Measurements from ENCODE around the gene RPL29.

Gene RPL29

DNA sequence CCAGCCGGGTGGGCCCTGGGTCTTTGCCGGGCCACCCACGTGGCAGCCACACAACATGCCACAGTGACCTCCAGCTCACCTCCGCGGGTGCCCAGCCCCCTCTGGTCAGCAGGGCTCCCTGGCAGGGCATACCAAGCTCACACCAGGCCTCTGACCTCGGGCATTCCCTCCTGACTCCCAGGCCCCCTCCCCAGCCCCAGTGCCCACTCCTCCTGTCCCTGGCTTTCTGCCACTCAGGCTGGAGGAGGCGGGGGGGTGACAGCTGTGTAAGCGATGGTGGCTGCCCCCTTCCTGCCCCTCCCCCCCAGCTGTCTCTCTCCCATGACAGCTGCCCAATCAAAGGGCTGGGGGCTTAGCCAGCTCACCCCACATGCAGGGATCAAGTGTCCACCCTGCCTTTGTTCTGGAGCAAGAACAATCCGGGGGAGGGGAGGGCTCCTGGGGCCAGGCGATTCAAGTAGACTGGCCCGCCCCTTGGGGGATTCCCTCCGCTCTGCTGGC lies 31.7 kb downstream of the RPL29 start:
- no peak for DNase-seq (ENCODE audit: low read depth in 1 of 2, low spot score in 1 of 2)
- Histone ChIP-seq H3K27ac (replicated peaks) (no peak overlapping the region), H3K4me3 (replicated peaks; ENCODE audit: insufficient read depth, low read length) (no peak overlapping the region), H3K27me3 (ENCODE audit: insufficient read depth, poor library complexity, severe bottlenecking) (peaks cover 24% of the 10 kb centered on the region)
- TF ChIP-seq POLR2AphosphoS5 (IDR thresholded peaks at IDR 0.05; ENCODE audit: low read depth) (no peak), SPI1 (IDR thresholded peaks at IDR 0.05; ENCODE audit: borderline replicate concordance, low read depth) (no peak), GABPA (IDR thresholded peaks at IDR 0.05; ENCODE audit: low read depth) (no peak)
- TF ChIP-seq, protein P1, sequence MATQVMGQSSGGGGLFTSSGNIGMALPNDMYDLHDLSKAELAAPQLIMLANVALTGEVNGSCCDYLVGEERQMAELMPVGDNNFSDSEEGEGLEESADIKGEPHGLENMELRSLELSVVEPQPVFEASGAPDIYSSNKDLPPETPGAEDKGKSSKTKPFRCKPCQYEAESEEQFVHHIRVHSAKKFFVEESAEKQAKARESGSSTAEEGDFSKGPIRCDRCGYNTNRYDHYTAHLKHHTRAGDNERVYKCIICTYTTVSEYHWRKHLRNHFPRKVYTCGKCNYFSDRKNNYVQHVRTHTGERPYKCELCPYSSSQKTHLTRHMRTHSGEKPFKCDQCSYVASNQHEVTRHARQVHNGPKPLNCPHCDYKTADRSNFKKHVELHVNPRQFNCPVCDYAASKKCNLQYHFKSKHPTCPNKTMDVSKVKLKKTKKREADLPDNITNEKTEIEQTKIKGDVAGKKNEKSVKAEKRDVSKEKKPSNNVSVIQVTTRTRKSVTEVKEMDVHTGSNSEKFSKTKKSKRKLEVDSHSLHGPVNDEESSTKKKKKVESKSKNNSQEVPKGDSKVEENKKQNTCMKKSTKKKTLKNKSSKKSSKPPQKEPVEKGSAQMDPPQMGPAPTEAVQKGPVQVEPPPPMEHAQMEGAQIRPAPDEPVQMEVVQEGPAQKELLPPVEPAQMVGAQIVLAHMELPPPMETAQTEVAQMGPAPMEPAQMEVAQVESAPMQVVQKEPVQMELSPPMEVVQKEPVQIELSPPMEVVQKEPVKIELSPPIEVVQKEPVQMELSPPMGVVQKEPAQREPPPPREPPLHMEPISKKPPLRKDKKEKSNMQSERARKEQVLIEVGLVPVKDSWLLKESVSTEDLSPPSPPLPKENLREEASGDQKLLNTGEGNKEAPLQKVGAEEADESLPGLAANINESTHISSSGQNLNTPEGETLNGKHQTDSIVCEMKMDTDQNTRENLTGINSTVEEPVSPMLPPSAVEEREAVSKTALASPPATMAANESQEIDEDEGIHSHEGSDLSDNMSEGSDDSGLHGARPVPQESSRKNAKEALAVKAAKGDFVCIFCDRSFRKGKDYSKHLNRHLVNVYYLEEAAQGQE (IDR thresholded peaks at IDR 0.05; ENCODE audit: insufficient replicate concordance, low read depth) = no peak
- TF ChIP-seq, protein P2, sequence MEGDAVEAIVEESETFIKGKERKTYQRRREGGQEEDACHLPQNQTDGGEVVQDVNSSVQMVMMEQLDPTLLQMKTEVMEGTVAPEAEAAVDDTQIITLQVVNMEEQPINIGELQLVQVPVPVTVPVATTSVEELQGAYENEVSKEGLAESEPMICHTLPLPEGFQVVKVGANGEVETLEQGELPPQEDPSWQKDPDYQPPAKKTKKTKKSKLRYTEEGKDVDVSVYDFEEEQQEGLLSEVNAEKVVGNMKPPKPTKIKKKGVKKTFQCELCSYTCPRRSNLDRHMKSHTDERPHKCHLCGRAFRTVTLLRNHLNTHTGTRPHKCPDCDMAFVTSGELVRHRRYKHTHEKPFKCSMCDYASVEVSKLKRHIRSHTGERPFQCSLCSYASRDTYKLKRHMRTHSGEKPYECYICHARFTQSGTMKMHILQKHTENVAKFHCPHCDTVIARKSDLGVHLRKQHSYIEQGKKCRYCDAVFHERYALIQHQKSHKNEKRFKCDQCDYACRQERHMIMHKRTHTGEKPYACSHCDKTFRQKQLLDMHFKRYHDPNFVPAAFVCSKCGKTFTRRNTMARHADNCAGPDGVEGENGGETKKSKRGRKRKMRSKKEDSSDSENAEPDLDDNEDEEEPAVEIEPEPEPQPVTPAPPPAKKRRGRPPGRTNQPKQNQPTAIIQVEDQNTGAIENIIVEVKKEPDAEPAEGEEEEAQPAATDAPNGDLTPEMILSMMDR (IDR thresholded peaks at IDR 0.05; ENCODE audit: insufficient read depth, low read length) = no peak

DNA sequence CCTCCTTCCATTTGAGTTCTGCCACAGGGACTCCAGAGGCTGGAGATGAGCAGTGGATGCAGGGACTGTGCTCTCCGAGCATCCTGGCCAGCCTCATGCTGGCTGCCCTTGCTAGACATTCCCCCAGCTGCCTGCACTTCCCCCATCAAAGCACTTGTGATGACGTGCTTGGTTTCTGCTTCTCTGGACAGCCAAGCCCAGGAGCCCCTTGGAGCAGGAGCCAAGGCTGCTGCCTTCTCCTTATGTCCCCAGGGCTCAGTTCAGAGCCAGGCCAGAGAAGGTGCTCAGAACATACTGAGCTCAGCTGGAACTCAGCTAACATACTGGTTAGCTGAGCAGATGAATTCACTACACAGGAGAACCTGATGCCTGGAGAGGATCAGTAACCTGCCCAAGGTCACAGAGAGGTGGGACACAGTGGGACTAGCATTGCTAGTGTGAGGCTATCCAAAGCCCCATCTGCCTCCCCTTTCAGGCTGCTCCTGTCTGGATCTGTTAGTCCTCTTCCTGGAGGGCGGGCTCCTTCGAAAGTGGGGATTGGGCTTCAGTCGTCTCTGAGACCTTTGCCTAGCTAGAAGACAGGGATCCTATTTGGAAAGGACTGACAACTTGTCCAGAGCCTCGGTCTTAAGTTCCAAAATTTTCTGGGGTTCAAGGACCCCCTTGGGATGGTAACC lies 32.7 kb downstream of the RPL29 start:
- no peak overlapping the region for H3K27ac ChIP-seq (replicated peaks)
- H3K27me3 ChIP-seq (ENCODE audit: insufficient read depth, poor library complexity, severe bottlenecking) = peaks cover 23% of the 10 kb centered on the region
- no peak overlapping the region for H3K4me3 ChIP-seq (replicated peaks; ENCODE audit: insufficient read depth, low read length)
- TF ChIP-seq SPI1 (IDR thresholded peaks at IDR 0.05; ENCODE audit: borderline replicate concordance, low read depth) = no peak
- TF ChIP-seq POLR2AphosphoS5 (IDR thresholded peaks at IDR 0.05; ENCODE audit: low read depth) = no peak
- TF ChIP-seq, protein P2 (IDR thresholded peaks at IDR 0.05; ENCODE audit: insufficient read depth, low read length) = no peak
- TF ChIP-seq, protein P1 (IDR thresholded peaks at IDR 0.05; ENCODE audit: insufficient replicate concordance, low read depth) = no peak
- no peak for TF ChIP-seq GABPA (IDR thresholded peaks at IDR 0.05; ENCODE audit: low read depth)
- DNase-seq (ENCODE audit: low read depth in 1 of 2, low spot score in 1 of 2) = no peak

DNA sequence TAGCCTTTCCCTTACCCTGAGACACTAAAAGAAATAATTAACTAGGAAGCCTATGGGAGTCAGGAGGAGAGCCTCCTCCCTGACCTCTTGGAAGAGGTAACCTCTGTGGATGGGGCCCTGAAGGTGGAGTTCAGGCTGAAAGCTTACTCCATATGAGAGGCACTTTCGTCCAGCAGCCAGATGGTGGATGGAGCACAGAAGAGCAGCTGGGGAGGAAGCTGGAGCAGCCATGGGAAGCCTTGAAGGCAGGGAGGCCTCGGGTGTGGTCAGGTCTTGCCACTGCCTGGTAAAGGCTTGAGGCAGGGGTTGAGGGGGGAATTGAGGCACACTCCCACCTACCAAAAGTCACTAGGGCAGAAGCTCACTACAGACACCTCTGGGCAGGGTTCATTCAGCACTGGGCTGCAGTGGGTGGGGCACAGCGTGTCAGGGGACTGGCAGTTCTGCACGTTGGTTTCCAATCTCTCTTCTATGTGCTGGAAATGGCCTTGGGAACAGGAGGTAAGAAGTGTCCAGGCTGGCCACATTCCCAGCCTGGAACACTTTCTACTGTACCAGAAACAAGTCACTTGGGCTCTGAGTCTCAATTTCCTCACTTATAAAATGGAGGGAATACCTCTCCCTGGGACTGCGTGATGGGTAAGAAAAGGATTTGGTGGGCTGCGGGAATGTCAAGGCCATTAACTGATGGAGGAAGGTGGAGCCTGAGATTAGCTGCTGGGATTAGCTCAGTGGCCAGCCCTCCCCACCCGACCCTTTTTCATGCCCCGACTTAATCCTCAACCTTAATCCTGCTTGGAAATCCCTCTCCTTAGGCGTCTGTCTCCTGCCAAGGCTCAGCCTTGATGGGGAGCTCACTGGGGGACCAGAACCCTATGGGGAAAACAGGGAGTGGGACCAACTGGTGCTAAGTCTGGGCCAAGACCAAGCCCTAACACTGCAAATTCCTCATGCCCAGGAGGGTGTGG lies 33.8 kb downstream of the RPL29 start:
- TF ChIP-seq SPI1 (IDR thresholded peaks at IDR 0.05; ENCODE audit: borderline replicate concordance, low read depth) = no peak
- no peak for TF ChIP-seq POLR2AphosphoS5 (IDR thresholded peaks at IDR 0.05; ENCODE audit: low read depth)
- TF ChIP-seq GABPA (IDR thresholded peaks at IDR 0.05; ENCODE audit: low read depth) = no peak
- TF ChIP-seq, protein P2 (IDR thresholded peaks at IDR 0.05; ENCODE audit: insufficient read depth, low read length) = no peak
- TF ChIP-seq, protein P1 (IDR thresholded peaks at IDR 0.05; ENCODE audit: insufficient replicate concordance, low read depth) = no peak
- H3K27me3 ChIP-seq (ENCODE audit: insufficient read depth, poor library complexity, severe bottlenecking) = peaks cover 19% of the 10 kb centered on the region
- DNase-seq (ENCODE audit: low read depth in 1 of 2, low spot score in 1 of 2) = no peak
- H3K4me3 ChIP-seq (replicated peaks; ENCODE audit: insufficient read depth, low read length) = no peak overlapping the region
- H3K27ac ChIP-seq (replicated peaks) = no peak overlapping the region

All from HL-60 (cell line).